Measurements from ENCODE around the gene CAD. TPM values are rescaled to one million over a fixed set of nuclear protein-coding genes. Genes with fewer than 3 reads are reported as not detected.

CAD gene
- total and polyA plus RNA-seq, 9 of the 15 experiments (the other 6 are each of a cell fraction or from before 2014, with no cell fraction given) = 7.5 to 126 (median 33.7) TPM

- peak; percentile 84 for TF ChIP-seq ZBTB40 (IDR thresholded peaks at IDR 0.05)
- TF ChIP-seq ZBTB40 (CRISPR knock-in tag; IDR thresholded peaks at IDR 0.05) = no peak
- no peak for TF ChIP-seq KLF13 (tag; IDR thresholded peaks at IDR 0.05; ENCODE audit: borderline replicate concordance, low read depth)
- peak; percentile 40 for TF ChIP-seq FOSL1 (tag; conservative IDR thresholded peaks at IDR 0.05)
- no peak for TF ChIP-seq ZNF780A (CRISPR knock-in tag; IDR thresholded peaks at IDR 0.05)
- peak in 1 of 2 experiments; percentile 41; a peak in 1 of 4 replicates for TF ChIP-seq ZMIZ1 (IDR thresholded peaks at IDR 0.05; ENCODE audit: low read depth in 2 of 2, low read length in 2 of 2)
- no peak for TF ChIP-seq EHMT2 (IDR thresholded peaks at IDR 0.05)
- peak; percentile 67 for TF ChIP-seq ATF7 (IDR thresholded peaks at IDR 0.05)
- peak; percentile 78; the same call in 1 of the 2 replicates for TF ChIP-seq THAP12 (CRISPR knock-in tag; IDR thresholded peaks at IDR 0.05)
- TF ChIP-seq ZNF140 (CRISPR knock-in tag; IDR thresholded peaks at IDR 0.05) = no peak
- TF ChIP-seq EGR1 (conservative IDR thresholded peaks at IDR 0.05) = no peak
- TF ChIP-seq MCM5 (IDR thresholded peaks at IDR 0.05; ENCODE audit: low read depth) = no peak
- peak; percentile 81 for TF ChIP-seq PHF20 (IDR thresholded peaks at IDR 0.05; ENCODE audit: partially characterized antibody)
These were observed 5.1 kb upstream of the CAD start, which contains the start of the genes ATRAID and SLC5A6 (continued) for GRCh38 chr2:27211943-27212625.
